ENCODE measurements around the gene RPL36A.

Gene RPL36A

DNA sequence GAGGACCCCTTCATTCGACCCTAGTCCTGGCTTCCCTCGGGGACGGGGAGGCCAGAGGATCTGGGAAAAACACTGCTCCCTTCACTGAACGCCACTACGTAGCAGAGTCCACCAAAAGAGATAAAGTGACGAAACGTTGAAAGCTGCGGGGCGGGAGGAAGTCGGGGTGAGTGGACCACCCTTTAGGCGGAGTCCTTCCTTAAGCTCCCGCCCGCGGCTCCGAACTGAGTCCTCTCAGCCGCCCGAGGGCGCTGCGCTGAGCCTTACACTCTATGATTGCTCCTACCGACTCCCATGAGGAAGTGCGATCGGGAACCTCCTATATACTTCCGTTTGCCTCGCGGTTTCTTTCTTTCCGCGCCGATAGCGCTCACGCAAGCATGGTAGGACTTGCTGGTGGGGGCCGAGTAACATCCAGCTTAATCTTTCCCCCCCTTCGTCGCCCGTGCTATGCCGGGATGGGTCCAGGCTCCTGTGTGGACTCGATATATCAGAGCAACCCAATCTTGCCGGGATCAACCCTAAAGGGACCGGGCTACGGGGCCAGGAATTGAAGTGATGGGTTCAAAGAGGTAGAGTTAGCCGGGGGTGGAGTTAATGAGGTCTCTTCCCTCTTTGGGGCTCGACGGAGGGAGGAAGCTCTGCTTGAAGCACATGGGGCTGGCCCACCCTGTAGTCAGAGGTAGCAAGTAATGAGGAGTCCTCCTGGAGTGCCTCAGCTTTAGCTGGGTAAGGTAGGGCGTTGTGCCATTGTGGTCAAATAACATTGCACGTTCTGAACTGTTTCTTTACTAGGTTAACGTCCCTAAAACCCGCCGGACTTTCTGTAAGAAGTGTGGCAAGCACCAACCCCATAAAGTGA is at the start of gene RPL36A:
RPL36A (plus strand) TSS at position 348 of the 862 bp plus-strand sequence; CDS start at position 381, 33 bp downstream.
- DNase-seq = peak; percentile 94

DNA sequence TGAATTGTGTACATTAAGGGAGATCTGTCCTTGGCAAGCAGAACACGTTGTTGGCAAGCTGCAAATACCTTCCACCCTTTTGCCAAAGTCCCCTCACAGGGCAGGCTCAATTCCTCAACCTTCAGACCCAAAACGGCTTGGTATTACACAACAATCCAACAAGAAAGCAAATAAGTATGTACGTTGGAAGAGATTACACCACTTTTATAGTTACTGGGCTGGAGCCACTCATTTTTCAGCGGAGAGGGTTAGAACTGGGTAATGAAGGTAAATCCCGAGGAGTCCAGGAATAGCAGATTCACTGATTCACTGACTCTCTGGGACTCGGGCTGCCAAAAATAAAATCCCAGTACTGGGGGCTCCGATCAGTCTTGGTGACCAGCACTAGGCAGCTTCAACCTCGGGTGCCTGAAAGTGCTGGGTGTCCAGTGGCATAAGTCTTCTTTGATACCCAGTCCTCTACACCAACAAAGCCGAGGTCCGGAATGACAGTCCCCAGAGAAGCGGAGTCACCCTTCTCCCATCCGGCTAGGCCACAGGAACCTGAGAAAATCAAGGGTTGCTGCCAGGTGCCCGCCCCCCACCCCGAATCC is 42.9 kb upstream of the RPL36A start:
- DNase-seq = no peak

DNA sequence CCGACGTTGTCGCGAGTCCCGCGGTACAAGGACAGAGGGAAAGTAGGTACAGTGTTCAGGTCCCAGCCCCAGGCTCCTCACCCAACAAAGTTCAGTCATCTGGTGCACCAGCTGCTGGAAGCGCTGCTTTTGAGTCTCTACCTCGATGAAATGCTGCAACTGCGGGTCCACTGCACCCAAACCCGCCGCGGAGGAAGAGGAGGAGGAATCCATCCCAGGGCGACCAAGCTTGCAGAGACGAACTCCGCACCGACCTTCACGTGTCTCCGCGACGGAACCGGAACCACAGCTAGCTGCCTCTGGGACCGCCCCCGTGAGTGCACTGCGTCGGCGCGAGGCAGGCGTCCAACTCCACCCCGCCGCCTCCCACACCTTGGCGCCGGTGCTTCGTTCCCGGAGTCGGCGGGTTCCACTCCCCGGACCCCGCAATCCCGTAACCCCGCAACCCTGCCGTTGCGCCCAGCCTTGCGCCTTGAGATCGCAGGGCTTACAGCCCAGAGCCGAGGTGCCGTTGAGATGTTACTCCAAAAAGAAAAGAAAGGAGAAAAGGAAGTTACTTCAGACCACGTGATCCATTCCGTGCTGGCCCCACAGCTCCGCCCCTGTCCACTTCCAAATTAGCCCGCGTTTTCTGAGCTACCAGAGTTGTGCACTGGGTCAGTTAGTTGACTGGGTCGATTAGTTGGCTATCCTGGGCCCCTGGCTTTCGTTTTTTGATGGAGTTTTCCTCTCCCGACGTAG is 42.2 kb upstream of the RPL36A start, which contains the start of gene TIMM8A:
TIMM8A (minus strand) TSS at position 291 of the 741 bp plus-strand sequence; CDS start at position 213, 78 bp downstream.
- peak; percentile 69 for DNase-seq

DNA sequence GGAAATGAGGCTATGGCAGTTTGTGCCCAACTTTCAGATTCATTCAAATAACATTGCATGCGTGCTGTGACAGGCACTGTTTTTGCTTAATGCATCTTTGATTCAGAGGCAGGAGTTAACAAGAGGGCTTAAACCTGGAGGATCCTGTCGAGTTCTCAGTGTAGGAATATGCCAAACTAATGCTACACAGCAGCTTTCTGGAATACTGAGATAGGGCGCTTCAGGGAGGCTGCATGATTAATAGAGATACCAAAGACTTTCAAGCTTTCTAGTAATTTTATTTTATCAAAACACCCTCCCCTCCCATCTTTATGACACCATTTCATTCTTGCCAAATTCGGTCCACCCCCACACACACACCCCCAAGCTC is 41.6 kb upstream of the RPL36A start:
- DNase-seq = no peak

DNA sequence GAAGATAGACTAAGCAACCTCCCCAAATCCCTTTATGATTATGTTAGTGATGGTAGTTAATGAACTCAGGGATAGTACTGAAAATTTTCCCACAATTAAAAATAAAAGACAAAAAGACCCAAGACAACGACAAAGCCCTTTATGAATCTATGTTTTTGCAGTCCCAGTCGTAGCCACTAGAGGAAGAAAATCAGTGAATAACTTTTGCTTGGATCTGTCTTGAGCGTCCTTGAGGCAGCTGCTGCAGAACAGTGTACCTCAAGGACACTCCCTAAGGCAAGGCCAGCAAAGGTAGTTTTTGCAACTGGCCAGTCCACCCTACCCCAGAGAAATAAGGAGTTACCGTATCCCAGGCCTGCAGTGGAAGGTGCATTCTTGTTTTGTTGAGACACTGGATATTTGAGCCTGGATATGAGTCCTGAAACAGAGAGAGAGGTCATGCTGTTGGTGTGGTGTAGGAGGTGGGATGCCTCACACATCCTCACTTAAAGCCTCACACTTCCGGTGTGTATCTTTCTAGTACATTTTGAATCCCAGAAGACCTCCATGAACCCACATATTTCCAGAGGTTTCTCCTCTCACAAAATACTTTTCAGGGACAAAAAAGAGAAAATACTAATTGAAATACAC is 33.5 kb upstream of the RPL36A start:
- DNase-seq = no peak

GRCh38 chrX:101359966-101360365 is 30.8 kb upstream of the RPL36A start:
- no peak for DNase-seq

- no peak for DNase-seq
These were observed 30.4 kb upstream of the RPL36A start for GRCh38 chrX:101360390-101360789.

DNA sequence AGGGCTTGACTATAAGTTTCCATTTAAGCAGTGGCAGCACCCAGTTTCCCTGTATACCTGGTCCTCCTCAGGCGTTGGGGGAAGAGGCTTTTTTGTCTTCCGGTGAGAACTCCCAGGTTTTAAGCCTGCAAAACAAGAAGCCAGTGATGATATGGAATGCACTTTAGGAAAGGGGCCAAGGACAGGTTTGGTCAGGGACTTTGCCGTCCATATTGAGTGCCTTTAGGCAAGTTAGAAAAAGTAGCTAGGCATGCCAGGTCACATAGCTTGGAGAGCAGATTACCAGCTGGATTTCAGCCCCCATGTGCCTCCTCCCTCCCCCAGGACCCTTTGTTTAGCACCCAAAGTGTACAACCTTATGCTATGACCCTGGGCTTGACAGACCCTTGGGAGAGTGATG is 28.7 kb upstream of the RPL36A start:
- DNase-seq = no peak

GRCh38 chrX:101362757-101363156 is 28.1 kb upstream of the RPL36A start:
- DNase-seq = no peak

DNA sequence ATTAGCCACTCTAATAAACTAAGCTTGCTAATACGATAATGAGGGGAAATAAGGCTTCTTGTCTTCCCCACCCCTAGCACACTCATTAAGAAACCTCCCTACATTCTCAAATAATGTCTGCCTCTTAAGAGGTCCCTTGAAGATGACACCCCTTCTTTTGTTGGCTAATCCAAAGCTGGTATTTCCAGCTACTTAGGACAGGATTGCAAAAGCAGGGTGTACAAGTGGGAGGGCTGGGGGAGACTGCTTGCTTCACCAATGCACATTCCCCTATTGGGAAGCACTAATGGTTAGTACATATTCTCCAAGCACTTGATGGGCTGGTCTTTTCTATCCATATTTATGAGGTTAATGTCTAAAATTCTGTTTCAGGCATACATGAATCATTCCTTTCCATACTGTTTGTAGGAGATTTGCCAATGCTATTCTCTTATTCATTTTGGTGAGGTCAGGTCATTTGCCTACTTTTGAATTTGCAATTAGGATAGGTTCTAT is 25.5 kb upstream of the RPL36A start:
- DNase-seq = no peak

- no peak for DNase-seq
These were observed 22.0 kb upstream of the RPL36A start for GRCh38 chrX:101368800-101369199.

- DNase-seq = no peak
These were observed 21.1 kb upstream of the RPL36A start for GRCh38 chrX:101369687-101370086.

- no peak for DNase-seq
These were observed 19.8 kb upstream of the RPL36A start for GRCh38 chrX:101370888-101371504.

GRCh38 chrX:101377547-101377946 is 13.3 kb upstream of the RPL36A start:
- DNase-seq = no peak

DNA sequence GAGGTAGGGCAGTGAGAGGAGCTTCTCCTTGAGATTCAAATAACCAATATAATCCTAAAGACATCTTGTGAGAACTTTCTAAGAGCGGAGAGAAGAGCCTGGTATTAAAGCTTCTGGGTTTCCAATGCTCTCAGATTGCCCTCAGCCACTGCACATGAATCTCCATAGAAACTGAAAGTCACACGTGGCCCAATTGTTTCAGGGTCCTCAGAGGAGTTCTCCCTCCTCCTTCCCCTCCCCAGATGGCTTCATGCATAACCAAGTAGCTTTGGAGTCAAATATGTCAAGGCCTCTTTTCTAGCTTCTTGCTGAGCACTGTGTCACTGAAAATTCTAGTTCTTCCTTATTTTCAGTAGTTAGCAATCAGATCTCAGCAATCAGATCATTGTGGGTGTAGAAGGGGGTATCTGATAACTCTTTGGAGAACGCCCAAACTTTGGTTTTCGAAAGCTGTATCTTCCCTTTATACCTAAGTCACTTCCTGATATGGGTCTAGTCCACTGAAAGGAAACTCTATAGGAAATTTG is 7.1 kb upstream of the RPL36A start:
- no peak for DNase-seq

DNA sequence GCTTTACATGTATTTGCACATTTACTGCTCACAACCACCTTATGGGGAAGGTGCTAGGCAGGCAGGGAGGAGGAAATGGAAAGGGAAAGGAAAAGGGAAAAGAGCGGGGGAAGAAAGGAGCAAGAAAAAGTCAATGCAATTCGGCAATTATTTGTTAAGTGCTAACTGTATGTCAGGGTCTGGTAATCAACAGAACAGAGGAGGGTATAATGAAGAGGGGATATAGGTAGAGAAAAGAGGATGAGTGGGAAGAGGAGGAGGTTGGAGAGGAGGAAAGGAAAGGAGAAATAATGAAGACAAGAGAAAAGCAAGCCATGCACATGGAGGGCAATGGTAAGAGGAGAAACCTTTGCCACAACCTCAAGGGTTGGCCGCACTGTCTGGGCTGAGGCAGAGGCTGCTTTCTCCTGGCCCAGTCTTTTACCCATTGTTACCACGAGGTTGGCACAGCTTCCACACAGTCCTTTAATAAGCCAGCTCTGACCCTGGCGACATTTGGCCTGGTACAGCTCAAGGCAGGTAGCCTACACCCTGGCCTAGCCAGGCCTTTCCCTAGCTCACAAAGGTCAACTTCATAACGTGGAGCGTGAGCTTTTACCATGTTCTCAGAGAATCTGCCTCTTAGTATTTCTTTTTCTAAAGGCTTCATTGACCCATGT is 5.7 kb upstream of the RPL36A start:
- DNase-seq = no peak

- DNase-seq = no peak
These were observed 4.8 kb upstream of the RPL36A start, which contains the start of gene BTK for GRCh38 chrX:101385795-101386541. Gene BTK, minus strand, starts transcription at chrX:101386191. Its CDS starts 10,907 bp downstream, at chrX:101375284.

- DNase-seq = no peak
These were observed 4.3 kb upstream of the RPL36A start for GRCh38 chrX:101386542-101386885.

GRCh38 chrX:101388604-101389003 is 2.2 kb upstream of the RPL36A start:
- no peak for DNase-seq

- no peak for DNase-seq
These were observed 1.0 kb downstream of the RPL36A start for GRCh38 chrX:101391831-101392230.
